HAP-1 (cell line): ENCODE data around the gene CMIP.

Source experiments
- DNase-seq, 2 experiments: peaks; one replicate each; pipeline ENCODE4 v3.0.0-alpha.2; 2016 to 2020; ENCODE audit warnings: low spot score in 2 of 2
- H3K27me3 ChIP-seq: fragments of 250-450 bp; sonication (Bioruptor Pico); 2 replicates; pipeline ENCODE4 v1.5.1; 2020; ENCODE audit warnings: low read depth, mild to moderate bottlenecking, moderate library complexity
- H3K36me3 ChIP-seq: fragments of 250-450 bp; sonication (Bioruptor Pico); replicated peaks from 2 replicates; pipeline ENCODE4 v1.5.1; 2020; ENCODE audit warnings: mild to moderate bottlenecking
- H3K4me1 ChIP-seq: fragments of 250-450 bp; sonication (Bioruptor Pico); 2 replicates; pipeline ENCODE4 v1.5.1; 2020; ENCODE audit warnings: mild to moderate bottlenecking
- H3K4me3 ChIP-seq: fragments of 250-450 bp; sonication (Bioruptor Pico); 2 replicates; pipeline ENCODE4 v1.5.1; 2020; ENCODE audit warnings: mild to moderate bottlenecking, moderate library complexity
- H3K9me3 ChIP-seq: fragments of 250-450 bp; sonication (Bioruptor Pico); 2 replicates; pipeline ENCODE4 v1.5.1; 2020; ENCODE audit warnings: mild to moderate bottlenecking, moderate library complexity
- in situ Hi-C: fragments of 300-500 bp; cut with MboI; formaldehyde crosslinking; loops from 3 replicates; pipeline ENCODE4 v1.14.3; 2020; ENCODE audit warnings: low sequenced_read_pairs, inconsistent platforms, mixed read lengths

CMIP gene

GRCh38 chr16:81539759-81540472 is 95.3 kb downstream of the CMIP start:
- no peak overlapping the region for H3K4me3 ChIP-seq
- DNase-seq = no peak
- no peaks in the 10 kb centered on the region for H3K36me3 ChIP-seq
- no peaks in the 10 kb centered on the region for H3K4me1 ChIP-seq
- H3K27me3 ChIP-seq = no peaks in the 10 kb centered on the region
- no peaks in the 10 kb centered on the region for H3K9me3 ChIP-seq
- in situ Hi-C loops = no loop called here

DNA sequence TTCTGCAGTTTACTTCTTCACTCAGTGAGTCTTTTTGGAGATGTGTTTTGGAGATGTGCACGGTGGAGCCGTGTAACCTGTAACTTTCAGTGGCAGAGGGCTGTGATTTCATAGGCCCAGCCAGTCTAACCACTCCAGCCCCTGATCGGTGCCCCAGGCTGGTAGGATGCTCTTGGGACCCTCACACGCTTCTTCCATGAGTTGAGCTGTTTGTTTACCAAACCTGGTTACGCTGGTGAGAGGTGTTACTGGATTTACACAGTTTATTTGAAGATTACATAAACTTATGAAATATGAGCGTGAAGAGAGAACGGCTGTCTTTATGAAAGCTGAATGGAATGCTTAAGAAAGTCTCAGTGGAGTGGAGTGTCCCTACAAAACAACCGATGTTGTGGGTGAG is 96.7 kb downstream of the CMIP start:
- no peak for DNase-seq
- Histone ChIP-seq H3K9me3 (no peaks in the 10 kb centered on the region), H3K4me3 (no peak overlapping the region), H3K4me1 (no peaks in the 10 kb centered on the region), H3K36me3 (no peaks in the 10 kb centered on the region), H3K27me3 (no peaks in the 10 kb centered on the region)
- in situ Hi-C loops = no loop called here

- Histone ChIP-seq H3K27me3 (no peaks in the 10 kb centered on the region), H3K9me3 (no peaks in the 10 kb centered on the region), H3K4me1 (no peaks in the 10 kb centered on the region), H3K36me3 (no peaks in the 10 kb centered on the region), H3K4me3 (no peak overlapping the region)
- in situ Hi-C loops = no loop called here
- no peak for DNase-seq
These were observed 98.3 kb downstream of the CMIP start for GRCh38 chr16:81542609-81543570.

DNA sequence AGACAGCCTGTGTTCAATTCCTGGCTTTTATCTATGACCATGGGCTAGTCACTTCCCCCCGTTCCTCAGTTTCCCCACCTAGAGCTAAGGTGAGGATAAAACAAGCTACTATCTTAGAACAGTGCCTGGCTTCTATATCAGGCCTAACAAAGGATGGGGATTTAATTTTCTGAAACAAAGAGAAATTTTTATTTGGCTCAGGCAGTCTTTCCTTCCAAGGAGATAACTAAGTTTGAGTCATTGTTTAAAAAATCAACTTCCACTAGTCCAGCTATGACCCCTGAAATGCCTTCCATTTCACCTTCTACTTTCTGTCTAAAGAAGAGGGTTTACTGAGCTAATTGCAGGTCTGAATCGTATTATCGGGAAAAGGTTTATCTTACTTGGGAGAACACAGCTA is 99.0 kb downstream of the CMIP start:
- in situ Hi-C loops = no loop called here
- no peaks in the 10 kb centered on the region for H3K27me3 ChIP-seq
- no peak overlapping the region for H3K4me3 ChIP-seq
- H3K36me3 ChIP-seq = no peaks in the 10 kb centered on the region
- DNase-seq = no peak
- no peaks in the 10 kb centered on the region for H3K9me3 ChIP-seq
- no peaks in the 10 kb centered on the region for H3K4me1 ChIP-seq

DNA sequence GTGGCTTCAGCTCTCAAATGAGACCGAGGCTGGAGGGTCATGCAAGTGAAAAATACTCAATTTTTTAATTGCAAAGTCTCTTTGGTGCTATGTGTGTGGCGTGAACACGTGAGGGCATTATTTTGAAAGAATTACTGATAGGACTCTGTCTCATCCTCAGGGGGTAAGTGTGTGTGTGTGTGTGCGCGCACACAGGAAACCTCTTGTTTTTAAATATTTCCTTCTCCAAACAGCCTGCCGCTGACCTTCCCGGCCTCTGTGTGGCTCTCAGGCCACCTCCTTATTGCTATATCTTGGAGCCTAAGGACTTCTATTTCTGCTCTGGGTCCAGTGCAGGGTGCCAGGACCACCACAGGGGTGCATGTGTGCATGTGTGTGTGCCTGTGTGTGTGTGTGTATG is 99.7 kb downstream of the CMIP start:
- H3K9me3 ChIP-seq = no peaks in the 10 kb centered on the region
- no peaks in the 10 kb centered on the region for H3K27me3 ChIP-seq
- no peaks in the 10 kb centered on the region for H3K36me3 ChIP-seq
- H3K4me3 ChIP-seq = no peak overlapping the region
- no peaks in the 10 kb centered on the region for H3K4me1 ChIP-seq
- no peak for DNase-seq
- in situ Hi-C loops = no loop called here

DNA sequence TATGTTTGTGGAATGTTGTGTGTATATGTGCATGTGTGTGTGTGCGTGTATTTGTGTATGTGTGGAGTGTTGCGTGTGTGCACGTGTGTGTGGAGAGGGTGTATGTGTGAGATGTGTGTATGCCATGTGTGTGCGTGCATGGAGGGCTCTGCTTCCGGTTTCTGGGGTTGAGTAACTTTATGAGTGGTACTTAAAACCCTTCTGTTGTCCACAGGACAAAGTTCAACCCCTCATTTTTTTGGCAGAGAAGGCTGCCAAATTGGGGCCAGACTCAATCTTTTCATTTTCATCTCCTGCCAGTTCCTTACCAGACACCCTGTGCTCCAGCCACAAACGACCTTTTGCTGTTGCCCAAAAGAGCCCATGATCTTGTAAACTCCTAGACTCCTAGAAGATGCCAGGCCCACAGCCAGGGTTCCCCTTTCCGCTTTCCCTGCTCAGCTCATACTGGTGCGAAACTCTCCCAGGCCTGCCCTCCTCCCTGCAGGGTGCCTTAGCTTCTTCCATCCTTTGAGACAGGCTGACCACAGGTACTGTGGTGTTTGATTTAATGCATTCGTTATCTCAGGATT is 100.2 kb downstream of the CMIP start:
- Histone ChIP-seq H3K4me1 (no peaks in the 10 kb centered on the region), H3K36me3 (no peaks in the 10 kb centered on the region), H3K4me3 (no peak overlapping the region), H3K27me3 (no peaks in the 10 kb centered on the region), H3K9me3 (no peaks in the 10 kb centered on the region)
- DNase-seq = no peak
- in situ Hi-C loops = no loop called here

DNA sequence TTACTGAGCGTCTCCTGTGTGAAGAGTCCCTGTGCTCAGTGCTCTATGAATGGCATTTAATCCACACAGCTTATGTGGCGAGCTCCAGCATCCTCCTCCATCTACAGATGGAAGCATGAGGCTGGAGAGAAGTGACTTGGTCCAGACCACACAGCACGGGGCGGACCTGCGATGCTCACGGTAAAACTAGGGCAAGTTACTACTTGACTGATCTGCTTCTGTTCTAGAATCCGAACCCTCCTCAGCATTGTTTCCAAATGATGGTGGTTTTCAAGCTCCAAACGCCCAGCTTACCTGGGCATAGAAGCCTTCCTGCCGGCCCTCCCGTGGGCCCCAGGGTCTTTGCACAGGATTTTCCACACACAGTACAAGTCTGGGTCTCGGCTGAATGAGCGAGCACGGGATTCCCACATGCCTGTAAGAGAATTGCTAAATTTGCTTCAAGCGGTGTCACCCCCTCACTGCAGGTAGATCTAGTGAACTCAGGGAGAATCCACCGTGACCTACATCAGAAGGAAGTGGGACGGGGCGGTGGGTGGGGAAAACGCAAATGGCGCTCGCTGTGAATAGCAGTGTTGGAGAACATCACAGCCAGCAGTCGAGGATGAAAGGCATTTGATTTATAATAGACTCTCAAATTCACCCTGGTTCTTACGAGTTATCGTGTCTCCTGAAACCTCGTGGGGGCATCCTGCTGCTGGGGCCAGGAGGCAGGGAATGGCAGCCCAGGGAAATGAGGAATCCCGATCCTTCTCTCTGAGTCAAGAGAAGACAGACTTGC is 101.1 kb downstream of the CMIP start:
- H3K27me3 ChIP-seq = no peaks in the 10 kb centered on the region
- no peaks in the 10 kb centered on the region for H3K36me3 ChIP-seq
- DNase-seq = no peak
- no peak overlapping the region for H3K4me3 ChIP-seq
- H3K4me1 ChIP-seq = no peaks in the 10 kb centered on the region
- no peaks in the 10 kb centered on the region for H3K9me3 ChIP-seq
- in situ Hi-C loops = no loop called here

DNA sequence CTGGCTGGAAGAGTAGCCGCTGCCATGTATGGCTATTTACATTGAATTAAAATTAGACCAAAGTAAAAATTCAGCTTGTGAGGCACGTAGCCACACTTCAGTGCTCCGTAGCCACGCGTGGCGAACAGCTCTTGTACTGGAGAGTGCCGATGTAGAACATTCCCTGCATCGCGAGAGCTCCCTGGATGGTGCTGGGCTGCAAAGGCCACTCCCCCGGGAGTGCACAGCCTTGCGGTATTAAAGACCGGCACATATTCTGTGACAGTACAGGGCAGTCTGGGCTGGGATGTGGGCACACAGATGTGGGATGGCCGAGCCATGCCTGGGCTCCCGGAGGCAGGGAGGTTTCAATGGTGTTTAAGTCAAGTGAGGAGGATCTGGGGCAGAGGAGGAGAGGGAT is 102.2 kb downstream of the CMIP start:
- Histone ChIP-seq H3K9me3 (no peaks in the 10 kb centered on the region), H3K4me1 (no peaks in the 10 kb centered on the region), H3K36me3 (no peaks in the 10 kb centered on the region), H3K4me3 (no peak overlapping the region), H3K27me3 (no peaks in the 10 kb centered on the region)
- in situ Hi-C loops = no loop called here
- DNase-seq = no peak

GRCh38 chr16:81547194-81547938 is 102.8 kb downstream of the CMIP start:
- in situ Hi-C loops = no loop called here
- Histone ChIP-seq H3K36me3 (no peaks in the 10 kb centered on the region), H3K4me3 (no peak overlapping the region), H3K9me3 (no peaks in the 10 kb centered on the region), H3K4me1 (no peaks in the 10 kb centered on the region), H3K27me3 (no peaks in the 10 kb centered on the region)
- no peak for DNase-seq

GRCh38 chr16:81547939-81548216 is 103.3 kb downstream of the CMIP start:
- H3K9me3 ChIP-seq = no peaks in the 10 kb centered on the region
- H3K36me3 ChIP-seq = no peaks in the 10 kb centered on the region
- H3K4me3 ChIP-seq = no peak overlapping the region
- no peak for DNase-seq
- H3K4me1 ChIP-seq = no peaks in the 10 kb centered on the region
- in situ Hi-C loops = no loop called here
- no peaks in the 10 kb centered on the region for H3K27me3 ChIP-seq

- no peak overlapping the region for H3K4me3 ChIP-seq
- no peaks in the 10 kb centered on the region for H3K4me1 ChIP-seq
- no peaks in the 10 kb centered on the region for H3K9me3 ChIP-seq
- DNase-seq = no peak
- H3K27me3 ChIP-seq = no peaks in the 10 kb centered on the region
- H3K36me3 ChIP-seq = no peaks in the 10 kb centered on the region
- in situ Hi-C loops = no loop called here
These were observed 103.9 kb downstream of the CMIP start for GRCh38 chr16:81548551-81548875.

DNA sequence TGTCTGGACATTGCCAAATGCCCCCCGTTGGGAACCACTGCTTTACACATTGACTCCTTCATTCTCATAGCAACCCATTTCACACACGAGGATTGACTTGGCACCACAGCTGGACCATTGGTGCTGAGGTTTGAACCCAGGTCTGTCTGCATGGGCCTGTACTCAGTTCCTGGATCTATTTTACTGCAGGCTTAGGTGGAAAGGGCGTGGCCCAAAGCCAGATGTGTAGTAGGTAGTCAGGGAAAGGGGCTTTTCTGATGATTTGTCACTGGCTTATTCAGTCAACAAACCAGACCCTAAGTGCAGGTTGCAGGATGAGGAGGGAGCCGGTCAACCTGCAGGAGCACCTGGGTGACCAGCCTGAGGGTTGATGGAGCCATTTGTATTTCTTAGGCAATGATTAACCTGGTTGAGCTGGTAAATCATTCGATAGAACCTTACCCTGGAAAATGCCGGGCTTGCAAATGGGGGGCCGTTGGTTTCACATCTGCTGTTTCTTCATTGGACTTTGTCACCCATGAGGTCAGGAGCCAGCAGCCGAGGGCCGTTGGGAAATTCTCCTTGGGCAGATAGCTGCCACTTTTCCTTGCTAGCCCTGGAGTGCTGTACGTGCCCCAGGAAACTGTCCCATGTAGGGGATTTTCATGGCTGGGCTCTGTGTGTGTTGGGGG is 104.4 kb downstream of the CMIP start:
- Histone ChIP-seq H3K4me3 (no peak overlapping the region), H3K36me3 (no peaks in the 10 kb centered on the region), H3K4me1 (no peaks in the 10 kb centered on the region), H3K27me3 (no peaks in the 10 kb centered on the region), H3K9me3 (no peaks in the 10 kb centered on the region)
- in situ Hi-C loops = no loop called here
- no peak for DNase-seq
